Body of pancreas (tissue), 4 donors: ENCODE results near the gene CDC14B. TPM values are rescaled to one million over a fixed set of nuclear protein-coding genes. Genes with fewer than 3 reads are reported as not detected.

Experiments used
- ATAC-seq: fragments of 150-250 bp; one replicate; pipeline ENCODE4 v1.9.1; 2016
- DNase-seq, 4 donors: peaks; one replicate each; pipeline ENCODE4 v3.0.0-alpha.2; 2019
- H3K27ac ChIP-seq, 4 donors: fragments of 200-600 bp; sonication (generic); 1 replicate in 3 of 4; 2 replicates in 1 of 4; pipeline versions ENCODE4 v1.5.1 to v1.6.1; 2016 to 2019; ENCODE audit warnings: mild to moderate bottlenecking in 1 of 4, mixed read lengths in 1 of 4, moderate library complexity in 1 of 4
- H3K27me3 ChIP-seq, 2 donors: fragments of 200-600 bp; sonication (generic); one replicate each; pipeline ENCODE4 v1.6.0; 2016; ENCODE audit warnings: mild to moderate bottlenecking in 1 of 2
- H3K36me3 ChIP-seq, 2 donors: fragments of 200-600 bp; sonication (generic); replicated peaks in 1 of 2; 2 replicates each; pipeline ENCODE4 v1.5.1; 2016; ENCODE audit warnings: low read depth in 2 of 2; ENCODE audit not compliant: insufficient read depth in 1 of 2
- H3K4me1 ChIP-seq: fragments of 200-600 bp; sonication (generic); one replicate; pipeline ENCODE4 v1.6.0; 2016
- H3K4me3 ChIP-seq, 2 donors: fragments of 200-600 bp; sonication (generic); 1 replicate in 1 of 2; 2 replicates in 1 of 2; pipeline ENCODE4 v1.5.1; 2016 to 2019
- H3K9me3 ChIP-seq, 3 donors: fragments of 200-600 bp; sonication (generic); 1 replicate in 2 of 3; 2 replicates in 1 of 3; pipeline ENCODE4 v1.5.1; 2016
- POLR2A ChIP-seq, 3 donors: fragments of 450-650 bp; IDR thresholded peaks; one replicate each; pipeline ENCODE4 v1.6.1; 2016; ENCODE audit warnings: antibody characterized with exemption in 3 of 3, mild to moderate bottlenecking in 2 of 3
- WGBS, 2 donors: methylation state at CpG; one replicate each; pipeline ENCODE4 v1.1.5; 2017; 5-methylcytosine and 5-hydroxymethylcytosine counted together
- intact Hi-C: fragments of 100-400 bp; cut with DNase I; formaldehyde crosslinking; loops from one replicate; pipeline ENCODE4 v1.15.1; 2023
- total RNA-seq, 2 donors: library from RNA; depleted of rRNA; stranded (reverse); fragments of >200 nt; gene quantifications; one replicate each; pipeline ENCODE4 v1.1.0, GENCODE V29; 2016
- TF ChIP-seq, protein P1 (sequence below), 7 experiments: fragments of 450-650 bp in 4 of 7; fragments of 200-600 bp in 3 of 7; sonication (generic) in 3 of 7; IDR thresholded peaks; one replicate each; pipeline ENCODE4 v1.5.1; 2016 to 2019; ENCODE audit warnings: antibody characterized with exemption in 7 of 7

CDC14B gene
- total RNA-seq, 2 donors from 2014 or later = 10.9 to 16.1 TPM

- Histone ChIP-seq H3K9me3 (no peaks in the 10 kb centered on the region), H3K27me3 (no peaks in the 10 kb centered on the region), H3K36me3 (peaks cover 0 to 5% of the 10 kb centered on the region in 2 donors), H3K4me1 (no peaks in the 10 kb centered on the region), H3K27ac (no peak overlapping the region), H3K4me3 (no peak overlapping the region)
- DNase-seq (no peak), ATAC-seq (no peak)
- intact Hi-C loops = no loop called here
- whole genome bisulfite sequencing, 2 donors = 81 to 85% methylated on average over 2 of the region's 2 CpGs
- TF ChIP-seq, protein P1, sequence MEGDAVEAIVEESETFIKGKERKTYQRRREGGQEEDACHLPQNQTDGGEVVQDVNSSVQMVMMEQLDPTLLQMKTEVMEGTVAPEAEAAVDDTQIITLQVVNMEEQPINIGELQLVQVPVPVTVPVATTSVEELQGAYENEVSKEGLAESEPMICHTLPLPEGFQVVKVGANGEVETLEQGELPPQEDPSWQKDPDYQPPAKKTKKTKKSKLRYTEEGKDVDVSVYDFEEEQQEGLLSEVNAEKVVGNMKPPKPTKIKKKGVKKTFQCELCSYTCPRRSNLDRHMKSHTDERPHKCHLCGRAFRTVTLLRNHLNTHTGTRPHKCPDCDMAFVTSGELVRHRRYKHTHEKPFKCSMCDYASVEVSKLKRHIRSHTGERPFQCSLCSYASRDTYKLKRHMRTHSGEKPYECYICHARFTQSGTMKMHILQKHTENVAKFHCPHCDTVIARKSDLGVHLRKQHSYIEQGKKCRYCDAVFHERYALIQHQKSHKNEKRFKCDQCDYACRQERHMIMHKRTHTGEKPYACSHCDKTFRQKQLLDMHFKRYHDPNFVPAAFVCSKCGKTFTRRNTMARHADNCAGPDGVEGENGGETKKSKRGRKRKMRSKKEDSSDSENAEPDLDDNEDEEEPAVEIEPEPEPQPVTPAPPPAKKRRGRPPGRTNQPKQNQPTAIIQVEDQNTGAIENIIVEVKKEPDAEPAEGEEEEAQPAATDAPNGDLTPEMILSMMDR (IDR thresholded peaks at IDR 0.05) = no peak
- no peak for TF ChIP-seq POLR2A (IDR thresholded peaks at IDR 0.05)
Observed at GRCh38 chr9:96524764-96525163, 94.9 kb downstream of the CDC14B start.

DNA sequence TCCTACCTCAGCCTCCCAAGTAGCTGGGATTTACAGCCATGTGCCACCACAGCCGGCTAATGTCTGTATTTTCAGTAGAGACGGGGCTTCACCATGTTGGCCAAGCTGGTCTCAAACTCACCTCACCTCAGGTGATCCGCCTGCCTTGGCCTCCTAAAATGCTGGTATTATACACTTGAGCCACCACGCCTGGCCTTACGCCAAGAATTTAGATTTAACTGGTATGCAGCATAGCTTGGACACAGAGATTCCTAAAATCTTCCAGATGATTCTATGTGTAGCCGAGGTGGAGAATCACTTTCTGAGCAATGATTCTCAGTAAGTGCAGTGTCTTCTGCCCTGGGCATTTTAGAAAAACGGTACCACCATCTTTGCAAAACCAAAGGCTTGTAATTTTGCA is 95.6 kb downstream of the CDC14B start:
- 88 to 96% methylated on average over 7 of the region's 7 CpGs for WGBS, 2 donors
- H3K9me3 ChIP-seq = no peaks in the 10 kb centered on the region
- H3K4me3 ChIP-seq = no peak overlapping the region
- TF ChIP-seq, protein P1 (IDR thresholded peaks at IDR 0.05) = no peak
- no peak for TF ChIP-seq POLR2A (IDR thresholded peaks at IDR 0.05)
- H3K4me1 ChIP-seq = no peaks in the 10 kb centered on the region
- H3K36me3 ChIP-seq = peaks cover 0 to 5% of the 10 kb centered on the region in 2 donors
- intact Hi-C loops = no loop called here
- H3K27me3 ChIP-seq = no peaks in the 10 kb centered on the region
- ATAC-seq = no peak
- H3K27ac ChIP-seq = no peak overlapping the region
- no peak for DNase-seq

GRCh38 chr9:96523374-96523773 is 96.3 kb downstream of the CDC14B start:
- ATAC-seq = peak; percentile 38
- peak in 3 of 4 donors; percentile 7 to 31 (median 20) for DNase-seq
- no peak overlapping the region for H3K27ac ChIP-seq

DNA sequence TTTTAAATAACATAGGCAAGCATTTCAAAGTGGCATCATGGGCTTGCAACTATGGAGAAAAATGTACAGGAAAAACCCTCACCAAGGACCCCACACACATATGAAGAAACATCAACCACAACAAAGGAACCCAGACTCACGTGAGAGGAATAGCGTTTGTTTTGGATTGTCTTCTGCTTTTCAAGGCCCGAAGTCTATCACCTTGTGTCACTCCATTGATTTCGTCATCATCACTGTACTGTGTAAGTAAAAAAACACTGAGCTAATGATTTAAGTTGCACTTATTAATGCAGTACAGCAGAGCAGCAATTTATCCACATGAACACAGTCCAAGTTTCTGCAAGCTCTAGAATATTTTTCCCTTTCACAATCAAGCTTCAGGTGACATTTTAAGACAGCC is 97.3 kb downstream of the CDC14B start:
- Histone ChIP-seq H3K27ac (no peak overlapping the region), H3K36me3 (peaks cover 0 to 5% of the 10 kb centered on the region in 2 donors), H3K4me3 (no peak overlapping the region), H3K27me3 (no peaks in the 10 kb centered on the region), H3K4me1 (no peaks in the 10 kb centered on the region), H3K9me3 (no peaks in the 10 kb centered on the region)
- intact Hi-C loops = no loop called here
- ATAC-seq = no peak
- 45 to 62% methylated on average over 4 of the region's 4 CpGs for WGBS, 2 donors
- TF ChIP-seq POLR2A (IDR thresholded peaks at IDR 0.05) = no peak
- TF ChIP-seq, protein P1 (IDR thresholded peaks at IDR 0.05) = no peak
- DNase-seq = no peak

More at GRCh38 chr9:96523374-96523773, 96.3 kb downstream of the CDC14B start:
- H3K4me1 ChIP-seq = no peaks in the 10 kb centered on the region
- WGBS, 2 donors = 89 to 97% methylated on average over 7 of the region's 7 CpGs
- H3K4me3 ChIP-seq = no peak overlapping the region
- H3K9me3 ChIP-seq = no peaks in the 10 kb centered on the region
- intact Hi-C loops = no loop called here
- peaks cover 0 to 5% of the 10 kb centered on the region in 2 donors for H3K36me3 ChIP-seq
- no peak for TF ChIP-seq POLR2A (IDR thresholded peaks at IDR 0.05)
- TF ChIP-seq, protein P1 (IDR thresholded peaks at IDR 0.05) = no peak
- H3K27me3 ChIP-seq = no peaks in the 10 kb centered on the region

- TF ChIP-seq, protein P1 (IDR thresholded peaks at IDR 0.05) = no peak
- no peak for TF ChIP-seq POLR2A (IDR thresholded peaks at IDR 0.05)
- H3K4me3 ChIP-seq = no peak overlapping the region
- peaks cover 0 to 5% of the 10 kb centered on the region in 2 donors for H3K36me3 ChIP-seq
- DNase-seq (no peak), ATAC-seq (no peak)
- WGBS, 2 donors = 58 to 75% methylated on average over 2 of the region's 2 CpGs
- no peaks in the 10 kb centered on the region for H3K27me3 ChIP-seq
- H3K27ac ChIP-seq = no peak overlapping the region
- intact Hi-C loops = no loop called here
- H3K4me1 ChIP-seq = no peaks in the 10 kb centered on the region
- no peaks in the 10 kb centered on the region for H3K9me3 ChIP-seq
Observed at GRCh38 chr9:96519787-96520186, 99.9 kb downstream of the CDC14B start.
